Measurements from ENCODE around the gene IGF1R.

- TF ChIP-seq, protein P1, sequence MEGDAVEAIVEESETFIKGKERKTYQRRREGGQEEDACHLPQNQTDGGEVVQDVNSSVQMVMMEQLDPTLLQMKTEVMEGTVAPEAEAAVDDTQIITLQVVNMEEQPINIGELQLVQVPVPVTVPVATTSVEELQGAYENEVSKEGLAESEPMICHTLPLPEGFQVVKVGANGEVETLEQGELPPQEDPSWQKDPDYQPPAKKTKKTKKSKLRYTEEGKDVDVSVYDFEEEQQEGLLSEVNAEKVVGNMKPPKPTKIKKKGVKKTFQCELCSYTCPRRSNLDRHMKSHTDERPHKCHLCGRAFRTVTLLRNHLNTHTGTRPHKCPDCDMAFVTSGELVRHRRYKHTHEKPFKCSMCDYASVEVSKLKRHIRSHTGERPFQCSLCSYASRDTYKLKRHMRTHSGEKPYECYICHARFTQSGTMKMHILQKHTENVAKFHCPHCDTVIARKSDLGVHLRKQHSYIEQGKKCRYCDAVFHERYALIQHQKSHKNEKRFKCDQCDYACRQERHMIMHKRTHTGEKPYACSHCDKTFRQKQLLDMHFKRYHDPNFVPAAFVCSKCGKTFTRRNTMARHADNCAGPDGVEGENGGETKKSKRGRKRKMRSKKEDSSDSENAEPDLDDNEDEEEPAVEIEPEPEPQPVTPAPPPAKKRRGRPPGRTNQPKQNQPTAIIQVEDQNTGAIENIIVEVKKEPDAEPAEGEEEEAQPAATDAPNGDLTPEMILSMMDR (IDR thresholded peaks at IDR 0.05), result no peak
- TF ChIP-seq POLR2AphosphoS5 (IDR thresholded peaks at IDR 0.05), result no peak
- no peak for TF ChIP-seq POLR2A (IDR thresholded peaks at IDR 0.05)
These were observed 129.1 kb downstream of the IGF1R start for GRCh38 chr15:98777426-98777825.

Measured in suprapubic skin (tissue), 4 donors.